GM10248 (cell line): ENCODE measurements around the gene PFDN4.
"Not testable (repeated sequence)": the region's sequence is repeated elsewhere in the genome, so short reads cannot be mapped to it uniquely, and the experiment has no call there.

ENCODE experiments used
- CTCF ChIA-PET: fragments of 300-600 bp; sonication (Branson Sonifier 250); formaldehyde crosslinking; extraction: SDS; loops from one replicate; lab custom pipeline; 2021; ENCODE audit warnings: antibody characterized with exemption; lab: Yijun Ruan, JAX
- POLR2A ChIA-PET: fragments of 350-650 bp; sonication (Branson Sonifier 250); formaldehyde crosslinking; extraction: SDS; loops from one replicate; lab custom pipeline; 2020; ENCODE audit warnings: antibody characterized with exemption; lab: Yijun Ruan, JAX
- DNase-seq: peaks from one replicate; pipeline ENCODE4 v3.0.0; 2012; ENCODE audit errors: extremely low spot score
- CTCF ChIP-seq: IDR thresholded peaks from 2 replicates; pipeline ENCODE4 v1.5.1; 2012; ENCODE audit warnings: mild to moderate bottlenecking, low read depth; ENCODE audit errors: extremely low read depth, missing control alignments, control extremely low read depth

The PFDN4 gene

GRCh38 chr20:54256202-54256601 lies 48.3 kb downstream of the PFDN4 start:
- no peak for DNase-seq
- TF ChIP-seq CTCF = no peak
- ChIA-PET POLR2A (no interaction called here), CTCF (interaction anchor here (0.7 to 1.1 kb wide), 3 partner anchors 17 to 77 kb away, joined by 3 to 4 read pairs (median 3); no protein-coding TSS in a partner anchor)

DNA sequence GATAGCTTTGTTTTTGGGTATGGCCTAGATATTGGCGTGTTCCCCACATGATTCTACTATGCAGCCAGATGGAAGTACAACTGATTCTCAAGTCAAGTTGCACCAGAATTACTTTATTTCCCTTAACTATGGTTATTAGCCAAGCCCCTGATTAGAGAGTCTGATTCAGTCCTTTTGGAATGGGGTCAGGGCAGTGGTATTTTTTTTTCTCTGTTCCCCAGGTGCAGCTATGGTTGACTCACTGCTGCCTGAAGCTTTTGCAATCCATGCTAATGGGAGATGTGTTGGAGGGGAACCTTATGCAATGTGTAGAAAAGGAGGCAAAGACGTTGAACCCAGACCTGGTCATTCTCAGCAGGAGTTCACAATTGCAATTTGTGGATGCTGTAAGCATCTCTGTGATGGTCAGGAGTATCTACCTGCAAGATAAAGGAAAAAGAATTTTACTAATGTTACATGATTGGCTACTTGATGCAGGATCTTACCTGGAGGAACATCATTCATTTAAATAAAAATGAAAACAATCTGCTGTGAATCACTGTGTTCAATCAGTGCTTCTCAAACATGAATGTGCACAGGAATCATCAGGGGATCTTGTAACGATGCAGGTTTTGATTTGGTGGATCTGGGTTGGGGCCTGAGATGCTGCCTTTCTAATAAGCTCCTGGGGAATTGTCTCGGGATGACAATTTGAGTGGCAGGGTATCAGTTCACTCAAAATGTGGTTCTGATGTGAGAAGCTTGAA lies 49.4 kb downstream of the PFDN4 start:
- TF ChIP-seq CTCF = no peak
- ChIA-PET CTCF (interaction anchor here (0.7 to 1.1 kb wide), 2 partner anchors 25 to 78 kb away, joined by 3 read pairs; no protein-coding TSS in a partner anchor), POLR2A (no interaction called here)
- no peak for DNase-seq

DNA sequence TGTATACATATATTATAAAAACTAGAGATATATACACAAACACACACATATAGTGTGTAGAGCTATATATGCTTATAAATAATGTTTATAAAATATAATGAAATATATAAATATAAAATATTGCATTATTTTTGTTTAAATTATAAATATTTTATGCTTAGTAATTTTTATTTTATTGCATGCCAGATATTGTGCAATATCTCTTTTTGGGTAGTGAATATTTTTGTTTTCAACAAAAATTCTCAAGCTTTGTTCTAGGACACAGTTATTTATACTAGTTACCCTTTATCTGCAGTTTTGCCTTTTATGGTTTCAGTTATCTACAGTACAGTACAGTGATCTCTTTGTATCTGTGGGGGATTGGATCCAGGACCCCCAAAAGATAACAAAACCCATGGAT lies 52.2 kb downstream of the PFDN4 start:
- DNase-seq = no peak
- ChIA-PET POLR2A (no interaction called here), CTCF (interaction anchor here (1.1 to 1.6 kb wide), 2 partner anchors 9 to 52 kb away, joined by 3 read pairs; partner anchors contain the start of gene PFDN4)
- TF ChIP-seq CTCF = no peak

DNA sequence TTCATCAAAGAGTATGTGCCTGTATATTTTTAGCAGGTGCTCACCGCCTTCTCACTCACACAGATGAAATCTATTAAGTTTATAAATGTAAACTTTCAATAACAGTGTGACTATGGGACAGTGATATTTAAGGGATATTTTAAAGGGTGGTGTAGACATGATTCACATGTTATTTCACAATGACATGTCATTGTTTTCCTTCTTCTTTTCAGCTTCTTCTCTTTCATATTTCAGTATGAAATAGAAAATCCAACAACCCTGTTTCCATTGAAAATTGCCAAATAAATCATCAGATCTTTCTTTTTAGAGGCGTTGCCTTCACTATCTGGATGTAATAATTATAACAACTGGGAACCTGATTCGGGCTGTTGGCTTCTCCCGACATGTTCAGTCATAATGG lies 54.8 kb downstream of the PFDN4 start:
- no peak for TF ChIP-seq CTCF
- DNase-seq = no peak
- CTCF ChIA-PET = no interaction called here
- POLR2A ChIA-PET = no interaction called here

- no peak for TF ChIP-seq CTCF
- CTCF ChIA-PET = no interaction called here
- no peak for DNase-seq
- POLR2A ChIA-PET = no interaction called here
Observed at GRCh38 chr20:54263116-54263690, 55.3 kb downstream of the PFDN4 start.

GRCh38 chr20:54265791-54266190 lies 57.9 kb downstream of the PFDN4 start:
- POLR2A ChIA-PET = not testable (repeated sequence)

GRCh38 chr20:54266844-54267243 lies 59.0 kb downstream of the PFDN4 start:
- TF ChIP-seq CTCF = no peak
- POLR2A ChIA-PET = no interaction called here
- DNase-seq = no peak
- CTCF ChIA-PET = interaction anchor here (1.1 to 1.2 kb wide), 2 partner anchors 15 to 163 kb away, joined by 3 read pairs; no protein-coding TSS in a partner anchor

More at GRCh38 chr20:54265791-54266190, 57.9 kb downstream of the PFDN4 start:
- CTCF ChIA-PET, DNase-seq: not testable (repeated sequence)
